ENCODE data around the gene ZFPM1. TPM values are rescaled to one million over a fixed set of nuclear protein-coding genes. Genes with fewer than 3 reads are reported as not detected.

The ZFPM1 gene
- total RNA-seq, 3 donors from 2014 or later: 0.32 to 2.9 (median 2.3) TPM

GRCh38 chr16:88459366-88460073 lies 6.4 kb downstream of the ZFPM1 start:
- no peaks in the 10 kb centered on the region for H3K27me3 ChIP-seq
- no peak for DNase-seq (ENCODE audit: low spot score in 2 of 2)
- peaks cover 4 to 10% of the 10 kb centered on the region in 2 donors for H3K4me1 ChIP-seq
- no peak overlapping the region for H3K4me3 ChIP-seq
- no peaks in the 10 kb centered on the region for H3K36me3 ChIP-seq
- intact Hi-C loops (cut with DNase I; ENCODE audit: low total_unique reads): no loop called here
- TF ChIP-seq CTCF (IDR thresholded peaks at IDR 0.05) (no peak), POLR2AphosphoS5 (IDR thresholded peaks at IDR 0.05) (no peak), POLR2A (IDR thresholded peaks at IDR 0.05) (no peak)
- no peaks in the 10 kb centered on the region for H3K9me3 ChIP-seq
- H3K27ac ChIP-seq: no peak overlapping the region

- no peaks in the 10 kb centered on the region for H3K9me3 ChIP-seq
- no peak overlapping the region for H3K27ac ChIP-seq
- no peaks in the 10 kb centered on the region for H3K36me3 ChIP-seq
- H3K4me1 ChIP-seq: peaks cover 0 to 7% of the 10 kb centered on the region in 2 donors
- intact Hi-C loops (cut with DNase I; ENCODE audit: low total_unique reads): no loop called here
- H3K4me3 ChIP-seq: no peak overlapping the region
- DNase-seq (ENCODE audit: low spot score in 2 of 2): no peak
- H3K27me3 ChIP-seq: no peaks in the 10 kb centered on the region
- TF ChIP-seq POLR2AphosphoS5 (IDR thresholded peaks at IDR 0.05): no peak
- no peak for TF ChIP-seq CTCF (IDR thresholded peaks at IDR 0.05)
- TF ChIP-seq POLR2A (IDR thresholded peaks at IDR 0.05): no peak
Observed at GRCh38 chr16:88460496-88461330, 7.6 kb downstream of the ZFPM1 start.

GRCh38 chr16:88461331-88462269 lies 8.5 kb downstream of the ZFPM1 start:
- intact Hi-C loops (cut with DNase I; ENCODE audit: low total_unique reads): no loop called here

GRCh38 chr16:88462396-88462795 lies 9.3 kb downstream of the ZFPM1 start:
- TF ChIP-seq CTCF (IDR thresholded peaks at IDR 0.05): no peak
- TF ChIP-seq POLR2AphosphoS5 (IDR thresholded peaks at IDR 0.05): no peak
- no peak for TF ChIP-seq POLR2A (IDR thresholded peaks at IDR 0.05)
- Histone ChIP-seq H3K9me3 (no peaks in the 10 kb centered on the region), H3K4me1 (no peaks in the 10 kb centered on the region), H3K27ac (no peak overlapping the region), H3K36me3 (no peaks in the 10 kb centered on the region), H3K27me3 (no peaks in the 10 kb centered on the region), H3K4me3 (no peak overlapping the region)
- intact Hi-C loops (cut with DNase I; ENCODE audit: low total_unique reads): no loop called here
- no peak for DNase-seq (ENCODE audit: low spot score in 2 of 2)

More at GRCh38 chr16:88461331-88462269, 8.5 kb downstream of the ZFPM1 start:
- no peak for DNase-seq (ENCODE audit: low spot score in 2 of 2)
- H3K4me1 ChIP-seq: no peaks in the 10 kb centered on the region
- H3K27ac ChIP-seq: no peak overlapping the region
- H3K27me3 ChIP-seq: no peaks in the 10 kb centered on the region
- no peaks in the 10 kb centered on the region for H3K36me3 ChIP-seq
- TF ChIP-seq POLR2AphosphoS5 (IDR thresholded peaks at IDR 0.05) (no peak), POLR2A (IDR thresholded peaks at IDR 0.05) (no peak), CTCF (IDR thresholded peaks at IDR 0.05) (no peak)
- no peaks in the 10 kb centered on the region for H3K9me3 ChIP-seq
- H3K4me3 ChIP-seq: no peak overlapping the region
